ENCODE measurements around the gene DLG4.

GRCh38 chr17:7251661-7252175 lies 32.1 kb upstream of the DLG4 start, which contains the start of gene CTDNEP1:
- TF ChIP-seq, protein P1, sequence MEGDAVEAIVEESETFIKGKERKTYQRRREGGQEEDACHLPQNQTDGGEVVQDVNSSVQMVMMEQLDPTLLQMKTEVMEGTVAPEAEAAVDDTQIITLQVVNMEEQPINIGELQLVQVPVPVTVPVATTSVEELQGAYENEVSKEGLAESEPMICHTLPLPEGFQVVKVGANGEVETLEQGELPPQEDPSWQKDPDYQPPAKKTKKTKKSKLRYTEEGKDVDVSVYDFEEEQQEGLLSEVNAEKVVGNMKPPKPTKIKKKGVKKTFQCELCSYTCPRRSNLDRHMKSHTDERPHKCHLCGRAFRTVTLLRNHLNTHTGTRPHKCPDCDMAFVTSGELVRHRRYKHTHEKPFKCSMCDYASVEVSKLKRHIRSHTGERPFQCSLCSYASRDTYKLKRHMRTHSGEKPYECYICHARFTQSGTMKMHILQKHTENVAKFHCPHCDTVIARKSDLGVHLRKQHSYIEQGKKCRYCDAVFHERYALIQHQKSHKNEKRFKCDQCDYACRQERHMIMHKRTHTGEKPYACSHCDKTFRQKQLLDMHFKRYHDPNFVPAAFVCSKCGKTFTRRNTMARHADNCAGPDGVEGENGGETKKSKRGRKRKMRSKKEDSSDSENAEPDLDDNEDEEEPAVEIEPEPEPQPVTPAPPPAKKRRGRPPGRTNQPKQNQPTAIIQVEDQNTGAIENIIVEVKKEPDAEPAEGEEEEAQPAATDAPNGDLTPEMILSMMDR (IDR thresholded peaks at IDR 0.05; ENCODE audit: insufficient read depth, low read depth, low read length) = no peak
- TF ChIP-seq EZH2 (IDR thresholded peaks at IDR 0.05; ENCODE audit: insufficient read depth, low read length) = no peak
